ENCODE data around the gene DCDC2B.
"Not testable (repeated sequence)": the region's sequence is repeated elsewhere in the genome, so short reads cannot be mapped to it uniquely, and the experiment has no call there.

The DCDC2B gene

DNA sequence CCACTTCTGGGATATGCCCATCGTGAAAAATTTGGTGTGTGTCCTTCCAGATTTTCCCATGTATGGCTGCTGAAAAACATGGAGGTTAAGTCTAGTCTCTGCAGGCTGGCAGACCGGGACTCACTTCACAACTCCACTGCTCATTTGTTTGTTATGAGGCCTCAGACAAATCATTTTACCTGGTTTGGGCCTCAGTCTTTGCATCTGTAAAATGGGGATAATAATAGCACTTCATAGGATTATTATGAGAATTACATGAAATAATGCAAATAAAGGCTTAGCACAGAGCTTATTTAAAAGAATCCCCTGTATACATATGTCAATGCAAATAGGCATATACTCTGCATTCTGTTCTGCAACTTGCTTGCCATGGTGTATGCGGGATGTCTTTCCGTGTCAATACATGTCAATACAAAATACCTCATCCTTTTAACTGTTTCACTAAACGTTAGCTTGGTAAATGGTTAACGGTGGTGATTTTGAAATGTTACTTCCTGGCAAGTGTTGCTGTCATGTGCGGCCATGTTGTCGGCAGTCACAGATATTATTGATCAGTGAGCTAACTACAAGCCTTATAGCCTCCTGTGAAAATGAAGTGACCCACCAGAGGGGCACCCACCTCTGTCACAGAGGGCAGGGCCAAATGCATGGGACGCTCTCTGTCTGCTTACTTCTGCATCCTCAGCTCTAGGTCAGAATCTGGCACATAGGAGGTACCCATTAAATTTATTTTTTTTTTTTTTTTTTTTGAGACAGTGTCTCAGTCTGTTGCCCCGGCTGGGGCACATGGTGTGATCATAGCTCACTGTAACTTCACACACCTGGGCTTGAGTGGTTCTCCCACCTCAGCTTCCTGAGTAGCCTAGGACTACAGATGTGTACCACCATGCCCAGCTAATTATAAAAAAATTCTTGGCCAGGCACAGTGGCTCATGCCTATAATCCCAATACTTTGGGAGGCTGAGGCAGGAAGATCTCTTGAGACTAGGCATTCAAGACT, 46.5 kb downstream of the DCDC2B start:
- H3K4me3 ChIP-seq (ENCODE audit: severe bottlenecking) = no peak overlapping the region
- TF ChIP-seq CTCF (IDR thresholded peaks at IDR 0.05; ENCODE audit: poor library complexity, severe bottlenecking) = no peak
- no peaks in the 10 kb centered on the region for H3K27me3 ChIP-seq (ENCODE audit: insufficient read depth, poor library complexity, severe bottlenecking)
- H3K27ac ChIP-seq (ENCODE audit: poor library complexity, severe bottlenecking) = no peak overlapping the region
- H3K4me1 ChIP-seq (ENCODE audit: insufficient read depth, poor library complexity, severe bottlenecking) = no peaks in the 10 kb centered on the region
- H3K9me3 ChIP-seq (ENCODE audit: severe bottlenecking) = no peaks in the 10 kb centered on the region
- DNase-seq (ENCODE audit: low spot score) (no peak), ATAC-seq (ENCODE audit: low read depth) (no peak)
- no peaks in the 10 kb centered on the region for H3K36me3 ChIP-seq (ENCODE audit: low read depth)

DNA sequence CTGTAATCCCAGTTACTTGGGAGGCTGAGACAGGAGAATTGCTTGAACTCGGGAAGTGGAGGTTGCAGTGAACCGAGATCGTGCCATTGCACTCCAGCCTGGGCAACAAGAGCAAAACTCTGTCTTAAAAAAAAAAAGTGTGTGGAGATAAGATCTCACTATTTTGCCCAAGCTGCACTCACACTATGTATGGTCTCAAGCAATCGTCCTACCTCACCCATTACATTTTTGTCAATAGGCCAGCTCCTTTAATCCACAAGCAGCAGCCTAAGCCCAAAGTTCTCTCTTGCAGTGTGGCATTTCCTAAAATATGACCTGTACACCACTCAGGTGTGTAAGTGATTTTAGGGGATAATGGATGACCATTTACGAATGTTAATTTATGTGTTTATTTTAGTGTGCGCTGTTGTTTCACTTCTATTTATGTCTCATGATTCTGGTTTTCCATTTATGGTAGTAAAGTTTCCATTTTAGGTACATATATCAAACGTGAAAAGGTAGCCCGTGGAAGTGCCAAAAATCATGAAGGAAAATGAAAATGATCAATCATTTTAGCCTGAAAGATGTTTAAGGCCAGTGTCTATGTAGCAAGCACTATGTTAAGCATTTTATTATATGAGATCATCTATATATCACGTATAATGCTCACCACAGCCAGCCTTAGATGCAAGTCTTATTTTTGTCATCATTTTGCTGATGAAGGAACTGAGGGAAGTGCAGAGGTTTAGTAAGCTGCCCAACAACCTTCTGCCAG, 47.8 kb downstream of the DCDC2B start:
- Histone ChIP-seq H3K27me3 (ENCODE audit: insufficient read depth, poor library complexity, severe bottlenecking) (no peaks in the 10 kb centered on the region), H3K36me3 (ENCODE audit: low read depth) (no peaks in the 10 kb centered on the region), H3K9me3 (ENCODE audit: severe bottlenecking) (no peaks in the 10 kb centered on the region), H3K4me3 (ENCODE audit: severe bottlenecking) (no peak overlapping the region), H3K27ac (ENCODE audit: poor library complexity, severe bottlenecking) (no peak overlapping the region), H3K4me1 (ENCODE audit: insufficient read depth, poor library complexity, severe bottlenecking) (no peaks in the 10 kb centered on the region)
- no peak for TF ChIP-seq CTCF (IDR thresholded peaks at IDR 0.05; ENCODE audit: poor library complexity, severe bottlenecking)
- ATAC-seq (ENCODE audit: low read depth) (no peak), DNase-seq (ENCODE audit: low spot score) (no peak)

DNA sequence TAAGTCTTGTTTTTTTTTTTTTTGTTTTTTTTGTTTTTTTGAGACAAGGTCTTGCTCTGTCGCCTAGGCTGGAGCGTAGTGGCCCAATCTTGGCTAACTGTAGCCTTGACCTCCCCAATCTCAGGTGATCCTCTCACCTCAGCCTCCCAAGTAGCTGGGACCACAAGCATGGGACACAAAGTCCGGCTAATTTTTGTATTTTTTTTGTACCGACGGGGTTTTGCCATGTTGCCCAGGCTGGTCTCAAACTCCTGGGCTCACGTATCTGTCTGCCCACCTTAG, 48.3 kb downstream of the DCDC2B start:
- no peak for ATAC-seq (ENCODE audit: low read depth)
- Histone ChIP-seq H3K27me3 (ENCODE audit: insufficient read depth, poor library complexity, severe bottlenecking) (no peaks in the 10 kb centered on the region), H3K4me3 (ENCODE audit: severe bottlenecking) (no peak overlapping the region), H3K36me3 (ENCODE audit: low read depth) (no peaks in the 10 kb centered on the region), H3K4me1 (ENCODE audit: insufficient read depth, poor library complexity, severe bottlenecking) (no peaks in the 10 kb centered on the region), H3K27ac (ENCODE audit: poor library complexity, severe bottlenecking) (no peak overlapping the region), H3K9me3 (ENCODE audit: severe bottlenecking) (no peaks in the 10 kb centered on the region)
- TF ChIP-seq CTCF (IDR thresholded peaks at IDR 0.05; ENCODE audit: poor library complexity, severe bottlenecking) = no peak
- no peak for DNase-seq (ENCODE audit: low spot score)

DNA sequence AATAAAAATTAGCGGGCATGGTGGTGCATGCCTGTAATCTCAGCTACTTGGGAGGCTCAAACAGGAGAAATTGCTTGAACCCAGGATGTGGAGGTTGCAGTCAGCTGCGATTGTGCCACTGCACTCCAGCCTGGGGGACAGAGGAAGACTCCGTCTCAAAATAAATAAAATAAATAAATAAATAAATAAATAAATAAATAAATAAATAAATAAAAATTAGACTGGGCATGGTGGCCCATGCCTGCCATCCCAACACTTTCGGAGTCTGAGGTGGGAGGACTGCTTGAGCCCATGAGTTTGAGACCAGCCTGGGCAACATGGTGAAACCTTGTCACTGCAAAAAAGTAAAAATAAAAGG, 54.3 kb downstream of the DCDC2B start:
- not testable (repeated sequence) for H3K36me3 ChIP-seq (ENCODE audit: low read depth); H3K9me3 ChIP-seq (ENCODE audit: severe bottlenecking); DNase-seq (ENCODE audit: low spot score); ATAC-seq (ENCODE audit: low read depth); H3K27ac ChIP-seq (ENCODE audit: poor library complexity, severe bottlenecking); H3K27me3 ChIP-seq (ENCODE audit: insufficient read depth, poor library complexity, severe bottlenecking); H3K4me3 ChIP-seq (ENCODE audit: severe bottlenecking); H3K4me1 ChIP-seq (ENCODE audit: insufficient read depth, poor library complexity, severe bottlenecking)

GRCh38 chr1:32263744-32264143, 54.9 kb downstream of the DCDC2B start:
- H3K36me3 ChIP-seq (ENCODE audit: low read depth) = no peaks in the 10 kb centered on the region
- ATAC-seq (ENCODE audit: low read depth) = no peak; the same call in 2 of the 3 replicates
- H3K9me3 ChIP-seq (ENCODE audit: severe bottlenecking) = no peaks in the 10 kb centered on the region
- no peak overlapping the region for H3K27ac ChIP-seq (ENCODE audit: poor library complexity, severe bottlenecking)
- no peak overlapping the region for H3K4me3 ChIP-seq (ENCODE audit: severe bottlenecking)
- DNase-seq (ENCODE audit: low spot score) = no peak
- H3K27me3 ChIP-seq (ENCODE audit: insufficient read depth, poor library complexity, severe bottlenecking) = no peaks in the 10 kb centered on the region
- no peak for TF ChIP-seq CTCF (IDR thresholded peaks at IDR 0.05; ENCODE audit: poor library complexity, severe bottlenecking)
- no peaks in the 10 kb centered on the region for H3K4me1 ChIP-seq (ENCODE audit: insufficient read depth, poor library complexity, severe bottlenecking)

Measured in RWPE2 (cell line).